Measurements from ENCODE around the gene FANK1.
"Not testable (repeated sequence)": the region's sequence is repeated elsewhere in the genome, so short reads cannot be mapped to it uniquely, and the experiment has no call there.

FANK1 gene

GRCh38 chr10:125926247-125926646, 29.9 kb downstream of the FANK1 start:
- DNase-seq (ENCODE audit: low read depth in 4 of 4, low spot score in 1 of 4) = no peak

GRCh38 chr10:125927265-125927664, 30.9 kb downstream of the FANK1 start:
- not testable (repeated sequence) for DNase-seq (ENCODE audit: low read depth in 4 of 4, low spot score in 1 of 4)

- DNase-seq (ENCODE audit: low read depth in 4 of 4, low spot score in 1 of 4) = no peak
These were observed 32.7 kb downstream of the FANK1 start for GRCh38 chr10:125928928-125929585.

- DNase-seq (ENCODE audit: low read depth in 4 of 4, low spot score in 1 of 4) = no peak
These were observed 33.3 kb downstream of the FANK1 start for GRCh38 chr10:125929618-125930017.

GRCh38 chr10:125933693-125934092, 37.3 kb downstream of the FANK1 start:
- DNase-seq (ENCODE audit: low read depth in 4 of 4, low spot score in 1 of 4) = no peak

GRCh38 chr10:125936331-125936730, 40.0 kb downstream of the FANK1 start:
- no peak for DNase-seq (ENCODE audit: low read depth in 4 of 4, low spot score in 1 of 4)

- no peak for DNase-seq (ENCODE audit: low read depth in 4 of 4, low spot score in 1 of 4)
These were observed 44.2 kb downstream of the FANK1 start for GRCh38 chr10:125940515-125940914.

- DNase-seq (ENCODE audit: low read depth in 4 of 4, low spot score in 1 of 4) = no peak
These were observed 54.9 kb downstream of the FANK1 start for GRCh38 chr10:125951290-125951689.

- no peak for DNase-seq (ENCODE audit: low read depth in 4 of 4, low spot score in 1 of 4)
These were observed 57.5 kb downstream of the FANK1 start for GRCh38 chr10:125953778-125954385.

GRCh38 chr10:125955766-125956165, 59.4 kb downstream of the FANK1 start:
- no peak for DNase-seq (ENCODE audit: low read depth in 4 of 4, low spot score in 1 of 4)

- no peak for DNase-seq (ENCODE audit: low read depth in 4 of 4, low spot score in 1 of 4)
These were observed 65.4 kb downstream of the FANK1 start for GRCh38 chr10:125961743-125962142.

GRCh38 chr10:125962200-125962599, 65.8 kb downstream of the FANK1 start:
- no peak for DNase-seq (ENCODE audit: low read depth in 4 of 4, low spot score in 1 of 4)

- no peak for DNase-seq (ENCODE audit: low read depth in 4 of 4, low spot score in 1 of 4)
These were observed 68.2 kb downstream of the FANK1 start for GRCh38 chr10:125964558-125964957.

- no peak for DNase-seq (ENCODE audit: low read depth in 4 of 4, low spot score in 1 of 4)
These were observed 71.2 kb downstream of the FANK1 start for GRCh38 chr10:125967533-125967932.

- DNase-seq (ENCODE audit: low read depth in 4 of 4, low spot score in 1 of 4) = not testable (repeated sequence)
These were observed 73.8 kb downstream of the FANK1 start for GRCh38 chr10:125970077-125970630.

GRCh38 chr10:125976960-125977605, 80.7 kb downstream of the FANK1 start:
- DNase-seq (ENCODE audit: low read depth in 4 of 4, low spot score in 1 of 4) = no peak

- no peak for DNase-seq (ENCODE audit: low read depth in 4 of 4, low spot score in 1 of 4)
These were observed 83.6 kb downstream of the FANK1 start for GRCh38 chr10:125979976-125980375.

- no peak for DNase-seq (ENCODE audit: low read depth in 4 of 4, low spot score in 1 of 4)
These were observed 84.2 kb downstream of the FANK1 start for GRCh38 chr10:125980521-125981035.

- peak in 1 of 4 experiments; percentile 5 for DNase-seq (ENCODE audit: low read depth in 4 of 4, low spot score in 1 of 4)
These were observed 86.0 kb downstream of the FANK1 start for GRCh38 chr10:125982260-125982948.

- no peak for DNase-seq (ENCODE audit: low read depth in 4 of 4, low spot score in 1 of 4)
These were observed 86.8 kb downstream of the FANK1 start for GRCh38 chr10:125983161-125983560.

GRCh38 chr10:125983656-125984055, 87.3 kb downstream of the FANK1 start:
- DNase-seq (ENCODE audit: low read depth in 4 of 4, low spot score in 1 of 4) = no peak

All from stimulated activated CD4-positive, alpha-beta T cell treated with anti-CD3 and anti-CD28 coated beads, Interleukin-1b, Interleukin-23, amount 100 ng/mL, for 24 hours (primary cell).